ENCODE results near the gene PANX2.

The PANX2 gene

DNA sequence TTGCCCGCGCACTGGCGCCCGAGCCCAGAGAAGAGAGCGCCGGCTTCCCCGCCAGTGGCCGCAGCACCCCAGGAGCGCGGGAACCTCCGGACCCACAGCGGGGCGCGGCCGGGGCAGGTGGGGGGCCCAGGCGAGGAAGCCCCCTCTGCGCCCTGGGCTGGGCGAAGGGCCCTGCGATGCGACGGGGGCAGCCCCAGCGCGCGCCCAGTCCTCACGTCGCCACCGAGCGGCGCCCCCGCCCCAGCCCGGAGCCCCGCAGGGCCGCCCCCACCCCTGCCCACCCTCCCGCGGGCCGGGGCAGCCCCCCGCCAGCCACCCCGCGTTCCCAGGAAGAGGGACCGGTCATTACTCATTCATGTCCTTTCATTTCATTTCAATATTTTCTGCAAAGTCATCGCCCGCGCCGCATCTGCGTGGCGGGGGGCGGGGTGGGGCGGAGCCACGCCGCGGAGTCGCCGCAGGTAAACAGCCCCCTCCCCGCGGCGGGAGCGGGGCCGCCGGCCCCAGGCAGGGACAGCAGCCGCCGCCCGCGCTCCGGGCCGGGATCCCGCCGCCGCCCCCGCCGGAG is 673 bp upstream of the PANX2 start:
- peak in 1 of 58 donors; percentile 32 for DNase-seq

DNA sequence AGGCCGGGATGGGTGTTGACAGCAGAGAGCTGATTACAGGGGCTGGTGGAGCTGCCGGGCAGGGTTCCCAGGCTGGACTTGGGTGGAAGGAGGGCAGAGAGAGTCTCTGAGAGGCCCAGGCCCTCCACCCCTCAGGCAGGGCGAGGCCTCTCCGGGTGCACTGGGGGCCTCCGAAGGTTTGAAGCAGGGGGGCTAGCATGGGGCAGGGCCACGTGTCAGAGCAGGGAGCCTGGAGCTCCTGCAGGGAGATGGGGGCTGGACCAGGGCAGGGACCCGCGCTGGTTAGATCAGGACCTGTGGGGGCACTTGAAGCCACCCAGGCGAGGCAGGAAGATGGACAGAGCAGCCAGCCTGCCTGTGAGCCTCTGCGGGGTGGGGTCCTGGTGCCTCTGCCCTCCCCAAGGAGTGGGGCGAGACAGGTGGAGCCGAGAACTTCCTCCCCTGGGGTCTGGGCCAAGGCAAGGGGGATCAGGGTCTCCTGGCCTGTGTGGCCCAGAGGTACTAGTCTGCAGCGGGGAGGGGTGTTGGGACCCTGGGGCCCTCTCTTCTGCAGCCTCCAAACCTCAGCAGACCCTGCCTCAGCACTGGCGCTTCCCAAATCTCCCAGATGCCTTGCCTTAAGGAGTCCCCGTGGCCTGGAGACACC is 911 bp downstream of the PANX2 start:
- DNase-seq = no peak

DNA sequence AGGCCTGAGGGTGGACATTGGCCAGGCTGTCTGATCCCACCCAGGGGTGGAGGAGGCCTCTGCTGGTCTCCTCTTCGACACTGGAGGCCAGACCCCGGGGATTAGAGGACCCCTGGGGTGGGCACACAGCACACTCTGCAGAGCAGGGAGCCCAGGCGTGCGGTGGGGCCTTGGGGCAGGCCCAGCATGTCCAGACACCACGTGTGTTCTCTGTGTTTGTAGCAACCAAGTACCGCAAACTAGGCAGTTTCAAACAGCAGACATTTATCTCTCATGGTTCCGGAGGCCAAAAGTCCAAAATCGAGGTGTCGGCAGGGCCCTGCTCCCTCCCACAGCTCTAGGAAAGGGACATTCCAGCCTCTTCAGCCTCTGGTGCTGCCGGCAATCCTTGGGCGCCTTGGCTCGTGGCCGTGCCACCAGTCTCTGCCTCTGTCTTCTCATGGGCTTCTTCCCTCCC is 1.5 kb downstream of the PANX2 start:
- no peak for DNase-seq

DNA sequence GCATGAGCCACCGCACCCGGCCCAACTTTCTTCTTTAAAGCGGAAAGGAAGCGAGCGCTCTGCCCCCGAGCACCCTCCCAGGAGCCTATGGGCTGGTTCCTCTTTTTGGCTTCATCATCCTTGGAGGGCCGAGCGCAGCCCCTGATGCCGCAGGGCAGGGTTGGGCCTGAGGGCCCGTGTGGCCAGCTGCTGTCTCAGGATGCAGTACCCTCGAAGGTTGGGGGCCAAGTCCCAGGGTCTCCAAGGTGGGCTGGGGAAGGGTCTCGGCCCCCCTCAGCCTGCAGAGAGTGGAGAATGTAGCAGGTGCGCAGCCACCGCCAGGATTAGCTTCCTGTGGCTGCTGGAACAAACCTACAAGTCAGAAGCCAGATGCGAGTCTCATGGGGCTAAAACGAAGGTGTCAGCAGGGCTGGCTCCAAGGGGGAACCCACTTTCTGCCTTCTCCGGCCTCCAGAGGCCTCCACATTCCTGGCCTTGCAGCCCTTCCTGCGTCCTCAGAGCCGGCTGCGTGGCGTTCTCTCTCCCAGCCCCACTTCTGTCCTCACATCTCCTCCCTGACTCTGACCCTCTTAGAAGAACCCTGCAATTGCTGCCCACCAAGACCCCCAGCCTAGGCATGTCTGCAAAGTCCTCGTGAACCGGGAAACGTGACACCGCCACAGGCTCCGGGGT is 2.9 kb downstream of the PANX2 start:
- no peak for DNase-seq

DNA sequence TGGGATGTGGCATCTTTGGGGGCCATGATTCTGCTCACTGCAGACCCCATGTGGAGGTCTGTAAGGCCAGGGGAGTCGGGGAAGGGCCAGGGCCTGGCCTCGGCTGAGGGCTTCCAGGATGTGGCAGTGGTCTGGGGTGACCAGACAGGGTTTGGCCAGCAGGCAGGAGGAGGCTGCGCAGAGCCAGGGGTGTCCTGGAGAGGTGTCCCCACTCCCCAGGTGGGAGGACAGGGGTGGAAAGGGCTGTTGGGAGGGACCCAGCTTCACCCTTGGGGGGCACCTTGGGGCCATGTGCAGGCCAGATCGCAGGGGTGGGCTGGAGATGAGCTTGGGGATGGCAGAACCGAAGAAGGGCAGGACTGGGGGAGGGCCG is 3.4 kb downstream of the PANX2 start:
- no peak for DNase-seq

DNA sequence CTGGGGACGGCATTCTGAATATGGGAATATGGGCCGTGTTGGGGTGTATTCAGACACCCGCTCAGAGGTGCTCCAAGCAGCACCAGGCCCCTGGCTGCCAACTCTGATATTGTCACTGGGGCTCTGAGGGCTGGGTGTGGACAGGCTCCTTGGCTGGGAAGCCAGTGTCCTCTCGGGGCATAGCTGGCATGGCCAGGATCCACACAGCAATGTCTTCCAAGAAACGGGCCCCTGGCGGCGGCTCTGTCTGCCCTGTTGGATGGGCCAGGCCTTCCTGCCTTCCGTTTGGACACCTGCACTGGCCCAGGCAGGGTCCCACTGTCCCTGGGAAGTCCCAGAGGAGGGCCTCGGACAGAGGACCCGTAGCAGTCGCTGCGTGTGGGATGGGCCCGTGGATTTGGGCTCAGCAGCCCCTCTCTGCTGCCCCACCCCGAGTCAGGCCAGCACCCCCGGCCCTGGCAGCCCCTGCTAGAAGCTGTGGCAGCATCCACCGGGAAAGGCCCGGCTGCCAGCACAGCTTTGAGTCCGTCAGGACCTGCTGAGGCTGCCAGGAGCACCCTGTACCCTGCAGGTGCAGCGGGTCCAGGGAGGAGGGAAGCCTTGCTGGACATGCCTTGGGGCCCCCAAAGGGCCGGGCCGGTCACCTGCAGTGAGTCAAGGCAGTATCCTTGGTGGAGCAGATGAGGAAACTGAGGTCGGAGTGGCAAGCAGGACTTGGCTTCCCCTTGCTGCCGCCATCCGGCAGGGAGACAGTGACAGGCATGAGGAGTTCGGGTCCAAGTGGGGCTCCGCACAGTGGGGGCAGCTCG is 4.1 kb downstream of the PANX2 start:
- DNase-seq = no peak

DNA sequence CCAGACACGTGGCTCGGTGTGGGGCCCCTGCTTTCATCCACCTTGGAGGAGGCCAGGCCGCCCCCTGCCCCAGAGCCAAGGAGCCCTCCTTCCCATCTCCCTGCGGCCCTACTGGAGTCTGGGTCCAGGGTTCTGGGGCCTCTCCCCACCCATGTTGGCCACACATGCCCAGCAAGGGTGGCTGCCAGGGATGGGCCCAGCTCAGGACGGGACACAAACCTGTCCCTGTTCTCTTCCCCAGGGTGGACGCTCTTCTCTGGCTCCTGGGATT is 4.6 kb downstream of the PANX2 start:
- DNase-seq = no peak

DNA sequence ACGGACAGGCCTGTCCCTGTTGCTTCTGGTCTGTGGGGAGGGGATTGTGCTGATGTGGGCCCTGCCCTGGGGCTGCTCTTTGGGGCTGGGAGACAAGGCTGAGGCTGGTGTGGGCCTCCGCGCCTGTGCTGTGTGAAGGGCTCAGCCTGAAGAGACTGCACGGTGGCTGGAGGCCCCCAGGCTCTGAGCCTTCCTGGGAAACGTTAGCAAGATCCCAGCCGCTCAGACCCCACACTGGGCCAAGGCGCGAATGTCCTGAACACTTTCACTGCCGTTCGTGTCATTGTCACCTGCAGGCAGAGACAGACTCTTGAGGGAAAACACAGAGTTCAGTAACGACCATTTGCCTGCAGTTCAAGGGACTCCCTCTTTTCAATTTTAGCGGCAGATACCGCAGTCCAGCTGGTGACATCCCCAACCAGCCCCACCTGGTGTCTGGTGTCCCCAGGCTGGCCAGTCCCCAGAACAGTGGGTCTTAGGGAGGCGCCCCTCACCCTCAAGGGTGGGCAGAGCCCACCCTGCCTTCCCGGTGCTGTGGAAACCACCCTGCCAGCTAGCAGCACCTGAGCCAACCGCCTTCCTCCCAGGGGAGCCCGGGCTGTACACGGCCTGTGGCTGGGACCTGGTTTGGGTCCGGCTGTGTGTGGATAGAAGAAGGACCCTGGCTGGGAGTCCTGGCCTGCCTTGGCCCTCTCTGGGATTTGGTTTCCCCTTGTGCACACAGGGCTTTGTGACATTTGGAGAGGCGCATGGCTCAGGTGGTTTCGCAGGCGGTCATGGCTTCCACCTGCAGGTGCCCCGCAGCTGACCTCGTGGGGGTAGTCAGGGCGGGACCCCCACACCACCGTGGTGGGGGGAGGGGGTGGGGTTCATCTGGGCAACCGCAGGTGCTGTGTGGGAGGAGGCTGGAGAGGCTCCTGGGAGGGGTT is 5.7 kb downstream of the PANX2 start:
- no peak for DNase-seq

DNA sequence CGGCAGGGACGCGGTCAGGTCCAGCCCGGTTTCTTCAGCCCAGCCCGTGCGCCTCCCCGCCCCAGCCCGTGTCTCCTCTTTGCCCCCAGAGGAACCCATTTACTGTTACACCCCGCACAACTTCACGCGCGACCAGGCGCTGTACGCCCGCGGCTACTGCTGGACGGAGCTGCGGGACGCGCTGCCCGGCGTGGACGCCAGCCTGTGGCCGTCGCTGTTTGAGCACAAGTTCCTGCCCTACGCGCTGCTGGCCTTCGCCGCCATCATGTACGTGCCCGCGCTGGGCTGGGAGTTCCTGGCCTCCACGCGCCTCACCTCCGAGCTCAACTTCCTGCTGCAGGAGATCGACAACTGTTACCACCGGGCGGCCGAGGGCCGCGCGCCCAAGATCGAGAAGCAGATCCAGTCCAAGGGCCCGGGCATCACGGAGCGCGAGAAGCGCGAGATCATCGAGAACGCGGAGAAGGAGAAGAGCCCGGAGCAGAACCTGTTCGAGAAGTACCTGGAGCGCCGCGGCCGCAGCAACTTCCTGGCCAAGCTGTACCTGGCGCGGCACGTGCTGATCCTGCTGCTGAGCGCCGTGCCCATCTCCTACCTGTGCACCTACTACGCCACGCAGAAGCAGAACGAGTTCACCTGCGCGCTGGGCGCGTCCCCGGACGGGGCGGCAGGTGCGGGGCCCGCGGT is 6.5 kb downstream of the PANX2 start:
- no peak for DNase-seq

DNA sequence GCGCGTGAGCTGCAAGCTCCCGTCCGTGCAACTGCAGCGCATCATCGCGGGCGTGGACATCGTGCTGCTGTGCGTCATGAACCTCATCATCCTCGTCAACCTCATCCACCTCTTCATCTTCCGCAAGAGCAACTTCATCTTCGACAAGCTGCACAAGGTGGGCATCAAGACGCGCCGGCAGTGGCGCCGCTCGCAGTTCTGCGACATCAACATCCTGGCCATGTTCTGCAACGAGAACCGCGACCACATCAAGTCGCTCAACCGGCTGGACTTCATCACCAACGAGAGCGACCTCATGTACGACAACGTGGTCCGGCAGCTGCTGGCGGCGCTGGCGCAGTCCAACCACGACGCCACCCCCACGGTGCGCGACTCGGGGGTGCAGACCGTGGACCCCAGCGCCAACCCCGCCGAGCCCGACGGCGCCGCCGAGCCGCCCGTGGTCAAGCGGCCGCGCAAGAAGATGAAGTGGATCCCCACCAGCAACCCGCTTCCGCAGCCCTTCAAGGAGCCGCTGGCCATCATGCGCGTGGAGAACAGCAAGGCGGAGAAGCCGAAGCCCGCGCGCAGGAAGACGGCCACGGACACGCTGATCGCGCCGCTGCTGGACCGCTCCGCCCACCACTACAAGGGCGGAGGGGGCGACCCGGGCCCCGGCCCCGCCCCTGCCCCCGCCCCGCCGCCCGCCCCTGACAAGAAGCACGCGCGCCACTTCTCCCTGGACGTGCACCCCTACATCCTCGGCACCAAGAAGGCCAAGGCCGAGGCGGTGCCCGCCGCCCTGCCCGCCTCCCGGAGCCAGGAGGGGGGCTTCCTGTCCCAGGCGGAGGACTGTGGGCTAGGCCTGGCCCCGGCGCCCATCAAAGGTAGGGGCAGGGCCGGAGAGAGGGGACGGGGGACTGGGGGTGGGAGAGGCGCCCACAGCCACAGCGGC is 7.3 kb downstream of the PANX2 start:
- DNase-seq = no peak

DNA sequence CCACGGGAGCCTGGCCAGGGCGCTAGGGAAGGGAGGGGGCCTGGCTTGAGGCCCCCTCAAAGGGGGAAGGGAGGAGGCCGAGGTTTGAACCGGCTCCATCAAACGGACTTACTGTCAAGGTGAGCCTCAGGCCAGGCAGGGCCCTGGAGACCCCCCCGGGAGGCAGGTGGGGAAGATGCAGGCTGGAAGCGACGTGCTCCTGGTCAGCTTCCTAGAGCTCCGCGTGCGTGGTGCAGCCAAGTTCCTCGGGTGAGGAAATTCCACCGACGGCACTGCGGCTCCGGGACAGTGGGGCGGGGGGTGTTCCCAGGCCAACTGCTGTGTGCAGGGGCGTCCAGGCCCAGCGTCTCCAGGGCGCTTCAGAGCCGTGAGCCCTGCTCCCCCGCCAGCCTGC is 7.9 kb downstream of the PANX2 start:
- no peak for DNase-seq

DNA sequence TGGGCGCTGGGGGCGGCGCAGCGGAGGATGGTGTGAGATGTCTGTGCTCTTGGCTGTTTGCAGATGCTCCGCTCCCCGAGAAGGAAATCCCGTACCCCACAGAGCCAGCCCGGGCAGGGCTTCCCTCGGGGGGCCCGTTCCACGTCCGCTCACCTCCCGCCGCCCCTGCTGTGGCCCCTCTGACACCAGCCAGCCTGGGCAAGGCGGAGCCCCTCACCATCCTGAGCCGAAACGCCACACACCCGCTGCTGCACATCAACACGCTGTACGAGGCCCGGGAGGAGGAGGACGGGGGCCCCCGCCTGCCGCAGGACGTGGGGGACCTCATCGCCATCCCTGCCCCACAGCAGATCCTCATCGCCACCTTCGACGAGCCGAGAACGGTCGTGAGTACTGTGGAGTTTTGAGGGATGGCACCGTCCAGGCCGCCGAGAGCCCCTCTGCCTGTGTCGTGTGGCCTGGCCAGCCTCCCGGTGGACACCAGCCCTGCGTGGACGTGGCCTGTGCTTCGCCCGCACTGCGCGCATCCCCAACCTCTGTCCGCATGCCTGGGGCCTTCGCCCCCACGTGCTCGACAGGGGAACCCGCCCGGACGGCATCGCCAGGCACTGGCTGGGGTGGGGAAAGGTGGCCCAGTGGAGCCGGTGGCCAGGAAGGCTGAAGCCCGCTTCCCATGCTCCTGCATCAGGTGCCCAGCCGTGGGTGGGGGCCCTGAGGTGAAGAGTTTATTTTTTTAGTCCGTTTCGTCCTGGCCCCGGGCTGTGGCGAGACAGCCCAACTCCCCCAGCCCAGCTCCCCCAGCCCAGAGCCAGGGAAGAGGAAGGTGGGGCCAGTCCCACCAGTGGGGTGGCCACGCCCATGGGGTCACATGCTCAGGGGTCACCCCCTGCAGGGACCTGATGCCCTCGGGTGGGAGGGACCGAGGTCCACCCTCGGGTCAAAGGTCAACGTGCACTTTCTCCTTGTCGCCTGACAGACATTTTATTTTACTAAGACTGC is 8.6 kb downstream of the PANX2 start:
- DNase-seq = no peak

DNA sequence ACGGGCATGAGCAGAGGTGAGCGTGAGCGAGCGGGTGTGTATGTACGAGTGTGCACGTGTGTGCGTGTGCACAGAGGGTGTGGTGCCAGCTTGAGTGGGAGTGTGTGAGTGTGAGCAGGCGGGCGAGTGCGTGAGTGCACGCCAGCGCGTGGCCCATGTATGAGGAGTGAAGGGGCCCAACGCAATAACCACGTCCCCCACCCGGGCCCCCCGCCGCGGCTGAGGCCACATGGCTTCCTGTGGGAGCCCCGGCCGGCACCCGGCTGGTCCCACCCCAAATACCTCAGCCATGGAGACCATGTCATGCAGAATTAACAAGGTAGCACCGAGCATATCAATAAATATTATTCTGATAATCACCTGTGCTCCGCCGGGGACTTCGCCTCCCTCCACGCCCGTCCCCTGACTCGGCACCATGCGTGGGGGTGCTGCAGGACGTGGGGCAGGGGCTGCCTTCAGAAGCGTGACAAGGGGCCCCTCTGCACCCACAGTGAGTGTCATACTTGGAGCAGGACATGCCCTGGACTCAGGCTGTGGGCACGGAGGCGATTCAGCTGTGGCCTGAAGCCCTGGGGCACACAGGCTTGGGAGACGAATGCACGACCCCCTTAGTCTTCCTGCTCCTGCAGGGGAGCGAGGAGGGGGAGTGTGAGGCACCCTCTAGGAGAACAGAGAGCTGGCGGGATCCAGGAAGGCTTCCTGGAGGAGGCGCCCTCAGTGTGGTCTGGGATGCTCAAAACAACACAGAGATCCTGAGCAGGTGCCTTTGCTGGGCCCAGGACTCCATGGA is 9.6 kb downstream of the PANX2 start:
- no peak for DNase-seq

DNA sequence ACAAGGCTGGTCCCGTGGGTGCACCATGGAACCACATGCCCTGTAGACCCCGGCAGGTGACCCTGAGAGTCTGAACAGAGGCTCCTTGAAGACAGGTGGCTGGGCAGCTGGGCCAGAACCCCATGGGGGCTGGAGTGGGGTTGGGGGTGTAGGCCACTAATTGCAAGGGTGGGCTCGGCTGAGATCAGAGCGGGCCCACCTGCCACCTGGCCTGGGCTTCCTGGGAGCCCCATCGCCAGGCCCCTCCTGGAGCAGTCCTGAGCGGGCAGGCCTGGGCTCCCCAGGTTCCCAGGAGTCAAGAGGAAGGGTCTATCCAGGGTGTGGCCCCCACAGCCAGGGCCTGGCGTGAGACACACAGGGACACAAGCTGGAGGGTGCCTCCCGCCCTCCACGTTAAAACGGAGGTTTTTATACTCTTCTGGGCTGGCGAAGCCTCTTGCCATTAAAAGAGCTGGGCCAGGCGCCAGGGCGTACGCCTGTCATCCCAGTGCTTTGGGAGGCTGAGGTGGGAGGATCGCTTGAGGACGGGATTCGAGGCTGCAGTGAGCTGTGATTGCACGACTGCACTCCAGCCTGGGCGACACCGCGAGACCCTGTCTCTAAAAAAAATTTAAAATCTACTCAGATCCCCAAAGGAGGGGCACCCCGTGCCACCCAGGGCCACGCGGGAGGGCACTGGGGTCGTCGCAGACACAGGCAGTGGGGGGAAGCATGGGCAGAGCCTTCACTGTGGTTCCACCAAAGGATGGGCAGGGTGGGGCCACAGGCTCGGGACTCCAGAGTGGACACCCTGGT is 10.4 kb downstream of the PANX2 start:
- DNase-seq = no peak

DNA sequence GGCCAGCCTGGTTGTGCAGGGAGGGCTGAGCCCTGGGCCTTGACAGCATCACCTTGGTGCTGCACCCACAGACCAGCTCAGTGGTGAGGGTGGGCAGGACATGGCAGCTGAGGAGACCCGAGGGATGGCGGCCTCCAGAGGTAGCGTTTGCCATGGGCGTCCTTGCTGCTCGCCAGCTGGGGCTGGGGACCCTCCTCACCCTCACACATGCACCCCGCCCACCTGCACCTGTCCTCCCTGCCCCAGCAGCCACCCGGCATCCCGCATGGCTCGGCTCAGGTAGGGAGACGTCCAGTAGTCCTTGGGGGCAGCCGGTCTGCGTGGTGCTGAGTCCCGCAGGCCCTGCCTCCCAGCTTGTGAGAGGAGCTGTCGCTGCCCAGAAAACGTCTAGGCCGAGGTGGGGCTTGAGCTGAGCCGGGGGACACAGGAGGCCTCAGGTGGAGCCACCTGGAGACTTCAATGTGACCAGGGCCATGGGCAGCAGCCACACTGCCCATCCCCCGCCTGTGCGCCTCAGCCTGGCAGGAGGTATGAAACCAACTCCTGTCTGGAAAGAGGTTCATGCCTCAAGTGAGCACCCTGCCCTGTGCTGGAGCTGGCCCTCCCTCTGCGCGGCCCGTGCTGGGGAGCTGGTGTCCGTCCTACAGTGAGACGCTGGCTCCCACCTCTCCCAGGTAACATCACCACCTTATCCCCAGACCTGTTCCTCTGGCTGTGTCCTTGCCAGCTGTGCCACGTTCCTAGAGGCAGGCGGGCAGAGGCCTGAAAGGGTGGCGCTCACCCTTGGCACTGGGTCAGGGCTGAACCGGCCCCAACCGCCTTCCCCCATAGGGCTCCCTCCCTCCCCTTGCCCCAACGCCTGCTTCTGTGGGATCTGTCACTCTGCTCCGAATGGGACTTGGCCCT is 11.9 kb downstream of the PANX2 start:
- DNase-seq = peak in 1 of 58 donors; percentile 22
